Head of caudate nucleus (tissue), 42 donors: ENCODE results near the gene NR2C1.

ENCODE experiments used
- DNase-seq, 42 donors: peaks; one replicate each; pipeline versions ENCODE4 v3.0.0 to v3.0.0-alpha.2; 2020 to 2021; ENCODE audit warnings: mixed read lengths in 7 of 42
- intact Hi-C: fragments of 100-400 bp; cut with DNase I; formaldehyde crosslinking; loops from one replicate; pipeline ENCODE4 v1.15.0; 2022

Gene NR2C1

GRCh38 chr12:94979941-94980340 lies 93.5 kb downstream of the NR2C1 start:
- intact Hi-C loops = loop anchor here (10.0 kb wide), 1 partner anchor 435 kb away; no protein-coding TSS in a partner anchor

GRCh38 chr12:94977766-94978468 lies 95.5 kb downstream of the NR2C1 start:
- DNase-seq = no peak
- intact Hi-C loops = no loop called here

More at GRCh38 chr12:94979941-94980340, 93.5 kb downstream of the NR2C1 start:
- DNase-seq = no peak

DNA sequence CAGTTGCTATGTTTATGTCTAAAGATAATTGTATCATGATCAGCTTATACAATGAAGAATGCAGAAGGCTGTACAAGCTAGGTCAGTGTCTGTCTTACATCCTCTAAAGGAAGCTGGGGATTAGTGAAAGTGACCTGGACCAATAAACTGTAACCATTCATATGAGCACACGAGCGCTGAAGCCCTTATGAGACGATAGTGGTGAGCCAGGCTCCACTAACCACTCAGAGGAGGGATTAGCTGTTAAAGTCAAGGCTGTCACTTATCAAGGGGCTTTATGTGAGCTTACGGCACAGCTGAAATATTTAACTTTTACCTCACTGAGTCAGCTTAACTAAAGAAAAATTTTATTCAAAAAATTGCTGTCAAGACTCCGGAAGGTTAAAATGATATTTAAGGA lies 100.2 kb downstream of the NR2C1 start:
- no peak for DNase-seq
- intact Hi-C loops = no loop called here

DNA sequence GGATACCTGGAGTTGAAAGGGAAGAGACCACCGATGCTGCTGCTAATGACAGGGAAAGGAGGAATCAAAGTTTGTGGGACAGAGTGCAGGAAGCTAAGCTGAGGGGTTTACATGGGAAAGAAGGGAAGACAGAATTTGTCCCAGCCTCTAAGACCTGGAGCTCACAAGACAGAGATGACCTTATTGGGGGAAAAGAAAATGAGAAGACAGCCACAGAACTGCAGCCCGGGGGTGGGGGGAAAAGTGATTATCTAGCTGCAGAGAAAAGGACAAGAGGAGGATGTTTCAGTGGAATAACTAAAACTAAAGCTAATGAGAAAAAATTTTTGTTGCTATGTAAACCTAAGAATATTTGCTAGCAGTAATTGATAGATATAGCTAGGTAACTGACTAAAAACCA lies 100.6 kb downstream of the NR2C1 start:
- intact Hi-C loops = no loop called here
- DNase-seq = no peak

DNA sequence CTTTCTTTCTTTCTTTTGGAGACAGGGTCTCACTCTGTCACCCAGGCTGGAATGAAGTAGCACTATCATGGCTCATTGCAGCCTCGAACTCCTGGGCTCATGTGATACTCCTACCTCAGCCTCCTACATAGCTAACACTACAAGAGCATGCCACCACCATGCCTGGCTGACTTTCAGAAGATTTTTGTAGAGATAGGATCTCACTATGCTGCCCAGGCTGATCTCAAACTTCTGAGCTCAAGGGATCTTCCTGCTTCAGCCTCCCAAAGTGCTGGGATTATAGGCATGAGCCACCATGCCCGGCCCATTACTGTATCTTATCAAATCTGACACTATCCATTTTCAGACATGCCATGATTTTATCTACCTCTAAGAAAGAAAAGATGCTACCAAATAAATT lies 101.5 kb downstream of the NR2C1 start:
- intact Hi-C loops = no loop called here
- DNase-seq = no peak

DNA sequence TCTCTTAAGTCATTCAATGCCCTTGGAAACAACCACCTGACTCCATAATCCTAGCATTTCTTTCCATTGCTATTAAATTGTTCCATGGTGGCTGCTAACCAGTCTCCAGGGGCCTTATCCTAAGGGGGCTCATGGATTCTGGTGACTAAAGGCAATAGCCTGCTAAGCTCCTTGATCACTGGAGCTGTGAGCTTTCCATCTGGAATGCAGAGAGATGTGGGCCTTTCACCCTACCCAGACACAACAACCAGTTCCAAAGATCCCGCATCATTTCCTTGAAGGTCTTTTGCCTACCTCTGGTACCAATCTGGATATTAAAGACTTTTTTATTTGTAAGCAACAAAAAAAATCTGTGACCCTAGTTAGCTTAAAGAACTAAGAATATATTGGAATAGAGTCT lies 102.9 kb downstream of the NR2C1 start:
- DNase-seq = no peak
- intact Hi-C loops = no loop called here
